ENCODE measurements around the gene BAMBI.

BAMBI gene

DNA sequence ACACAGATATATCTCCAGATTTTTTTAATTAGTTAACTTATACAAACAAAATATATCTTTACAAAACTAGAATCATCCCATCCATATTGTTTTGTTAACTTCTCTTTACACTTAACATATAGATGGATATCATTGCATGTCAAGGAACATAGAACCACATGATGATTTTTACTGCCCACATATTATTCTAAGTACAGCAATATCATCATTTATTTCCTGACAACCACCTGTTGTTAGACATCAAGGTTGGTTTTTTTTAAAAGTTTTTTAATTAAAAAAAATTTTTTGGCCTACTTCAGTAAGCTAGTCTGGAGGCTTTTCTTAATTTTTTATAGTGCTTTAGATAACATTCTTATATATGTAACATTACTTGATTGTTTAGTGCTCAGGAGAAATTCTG is 38.9 kb upstream of the BAMBI start:
- no peaks in the 10 kb centered on the region for H4K20me1 ChIP-seq (ENCODE audit: insufficient read depth, low read length)
- H3K4me3 ChIP-seq (ENCODE audit: low read depth, low read length, poor library complexity, severe bottlenecking), result no peak overlapping the region
- H3K36me3 ChIP-seq (ENCODE audit: insufficient read depth, low read length), result no peaks in the 10 kb centered on the region
- no peak overlapping the region for H3K9ac ChIP-seq (ENCODE audit: low read length)
- H3K9me3 ChIP-seq (ENCODE audit: low read length), result no peaks in the 10 kb centered on the region
- no peaks in the 10 kb centered on the region for H3K4me1 ChIP-seq (ENCODE audit: insufficient read depth, low read length, severe bottlenecking)
- H3K79me2 ChIP-seq (ENCODE audit: insufficient read depth, low read length), result no peaks in the 10 kb centered on the region
- H3K9me2 ChIP-seq (ENCODE audit: low read depth, low read length), result no peaks in the 10 kb centered on the region
- H3K27me3 ChIP-seq (ENCODE audit: insufficient read depth, low read length), result no peaks in the 10 kb centered on the region
- H3K27ac ChIP-seq (ENCODE audit: low read depth, low read length, poor library complexity, severe bottlenecking), result no peak overlapping the region
- TF ChIP-seq, protein P1, sequence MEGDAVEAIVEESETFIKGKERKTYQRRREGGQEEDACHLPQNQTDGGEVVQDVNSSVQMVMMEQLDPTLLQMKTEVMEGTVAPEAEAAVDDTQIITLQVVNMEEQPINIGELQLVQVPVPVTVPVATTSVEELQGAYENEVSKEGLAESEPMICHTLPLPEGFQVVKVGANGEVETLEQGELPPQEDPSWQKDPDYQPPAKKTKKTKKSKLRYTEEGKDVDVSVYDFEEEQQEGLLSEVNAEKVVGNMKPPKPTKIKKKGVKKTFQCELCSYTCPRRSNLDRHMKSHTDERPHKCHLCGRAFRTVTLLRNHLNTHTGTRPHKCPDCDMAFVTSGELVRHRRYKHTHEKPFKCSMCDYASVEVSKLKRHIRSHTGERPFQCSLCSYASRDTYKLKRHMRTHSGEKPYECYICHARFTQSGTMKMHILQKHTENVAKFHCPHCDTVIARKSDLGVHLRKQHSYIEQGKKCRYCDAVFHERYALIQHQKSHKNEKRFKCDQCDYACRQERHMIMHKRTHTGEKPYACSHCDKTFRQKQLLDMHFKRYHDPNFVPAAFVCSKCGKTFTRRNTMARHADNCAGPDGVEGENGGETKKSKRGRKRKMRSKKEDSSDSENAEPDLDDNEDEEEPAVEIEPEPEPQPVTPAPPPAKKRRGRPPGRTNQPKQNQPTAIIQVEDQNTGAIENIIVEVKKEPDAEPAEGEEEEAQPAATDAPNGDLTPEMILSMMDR (IDR thresholded peaks at IDR 0.05; ENCODE audit: low read length), result no peak
- no peak for TF ChIP-seq EZH2 (IDR thresholded peaks at IDR 0.05; ENCODE audit: borderline replicate concordance, low read length)
- no peak overlapping the region for H2AFZ ChIP-seq (ENCODE audit: low read length)
- no peak overlapping the region for H3K4me2 ChIP-seq (ENCODE audit: low read length)
- no peaks in the 10 kb centered on the region for H3F3A ChIP-seq (ENCODE audit: insufficient read depth, low read length)

DNA sequence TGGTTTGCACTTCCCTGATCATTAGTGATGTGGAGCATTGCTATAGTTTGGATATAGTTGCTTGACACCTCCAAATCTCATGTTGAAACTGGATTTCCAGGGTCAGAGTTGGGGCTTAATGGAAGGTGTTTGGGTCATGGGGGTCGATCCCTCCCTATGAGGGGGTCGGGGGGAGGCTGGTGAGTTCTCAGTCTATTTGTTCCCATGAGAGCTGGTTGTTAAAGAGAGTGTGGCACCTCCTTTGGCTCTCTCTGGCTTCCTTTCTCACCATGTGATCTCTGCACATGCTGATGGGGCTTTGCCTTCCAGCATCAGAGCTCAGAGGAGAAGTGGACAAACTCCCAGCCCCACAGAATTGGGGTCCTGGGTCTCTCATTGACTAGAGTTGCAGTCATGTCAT is 36.8 kb upstream of the BAMBI start:
- H3K4me3 ChIP-seq (ENCODE audit: low read depth, low read length, poor library complexity, severe bottlenecking), result no peak overlapping the region
- H3K79me2 ChIP-seq (ENCODE audit: insufficient read depth, low read length), result no peaks in the 10 kb centered on the region
- no peaks in the 10 kb centered on the region for H4K20me1 ChIP-seq (ENCODE audit: insufficient read depth, low read length)
- no peaks in the 10 kb centered on the region for H3K36me3 ChIP-seq (ENCODE audit: insufficient read depth, low read length)
- H3K9me2 ChIP-seq (ENCODE audit: low read depth, low read length), result no peaks in the 10 kb centered on the region
- TF ChIP-seq EZH2 (IDR thresholded peaks at IDR 0.05; ENCODE audit: borderline replicate concordance, low read length), result no peak
- TF ChIP-seq, protein P1 (IDR thresholded peaks at IDR 0.05; ENCODE audit: low read length), result no peak
- H3K4me2 ChIP-seq (ENCODE audit: low read length), result no peak overlapping the region
- no peak overlapping the region for H3K9ac ChIP-seq (ENCODE audit: low read length)
- H3K4me1 ChIP-seq (ENCODE audit: insufficient read depth, low read length, severe bottlenecking), result no peaks in the 10 kb centered on the region
- no peaks in the 10 kb centered on the region for H3F3A ChIP-seq (ENCODE audit: insufficient read depth, low read length)
- H3K27me3 ChIP-seq (ENCODE audit: insufficient read depth, low read length), result no peaks in the 10 kb centered on the region
- no peaks in the 10 kb centered on the region for H3K9me3 ChIP-seq (ENCODE audit: low read length)
- H3K27ac ChIP-seq (ENCODE audit: low read depth, low read length, poor library complexity, severe bottlenecking), result no peak overlapping the region
- no peak overlapping the region for H2AFZ ChIP-seq (ENCODE audit: low read length)

DNA sequence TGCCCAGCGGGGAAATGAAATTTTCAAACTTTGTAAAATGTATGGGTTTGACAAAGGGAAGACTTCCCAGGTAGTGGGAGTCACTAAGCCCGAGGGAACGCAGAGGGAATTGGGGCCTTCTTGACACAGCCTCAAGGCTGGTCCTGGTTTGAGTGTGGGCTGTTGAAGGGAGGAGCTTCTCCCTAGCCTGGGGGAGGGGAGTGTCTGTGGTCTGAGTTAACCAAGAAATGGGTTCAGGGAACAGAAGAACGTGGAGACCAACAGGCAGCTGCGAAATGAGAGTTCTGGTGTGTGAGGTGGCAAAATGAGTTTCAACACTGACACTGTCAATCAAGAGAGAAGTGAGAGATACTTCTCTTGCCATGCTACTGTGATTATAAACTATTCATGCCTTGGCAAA is 32.7 kb upstream of the BAMBI start:
- Histone ChIP-seq H2AFZ (ENCODE audit: low read length) (no peak overlapping the region), H4K20me1 (ENCODE audit: insufficient read depth, low read length) (no peaks in the 10 kb centered on the region), H3K27me3 (ENCODE audit: insufficient read depth, low read length) (no peaks in the 10 kb centered on the region), H3K4me2 (ENCODE audit: low read length) (no peak overlapping the region), H3K36me3 (ENCODE audit: insufficient read depth, low read length) (no peaks in the 10 kb centered on the region), H3K27ac (ENCODE audit: low read depth, low read length, poor library complexity, severe bottlenecking) (no peak overlapping the region), H3K4me3 (ENCODE audit: low read depth, low read length, poor library complexity, severe bottlenecking) (no peak overlapping the region), H3K9me3 (ENCODE audit: low read length) (no peaks in the 10 kb centered on the region), H3K4me1 (ENCODE audit: insufficient read depth, low read length, severe bottlenecking) (no peaks in the 10 kb centered on the region), H3K9ac (ENCODE audit: low read length) (no peak overlapping the region), H3F3A (ENCODE audit: insufficient read depth, low read length) (no peaks in the 10 kb centered on the region), H3K9me2 (ENCODE audit: low read depth, low read length) (no peaks in the 10 kb centered on the region), H3K79me2 (ENCODE audit: insufficient read depth, low read length) (no peaks in the 10 kb centered on the region)
- TF ChIP-seq EZH2 (IDR thresholded peaks at IDR 0.05; ENCODE audit: borderline replicate concordance, low read length), result no peak
- TF ChIP-seq, protein P1 (IDR thresholded peaks at IDR 0.05; ENCODE audit: low read length), result no peak
